Psoas muscle (tissue), 8 donors: ENCODE results near the gene MAP2K6. TPM values are rescaled to one million over a fixed set of nuclear protein-coding genes. Genes with fewer than 3 reads are reported as not detected.

Experiments
- ATAC-seq, 4 donors: fragments of 200-7000 bp; cut with Tn5 transposase; one replicate each; pipeline ENCODE4 v1.9.1; 2020; ENCODE audit warnings: moderate library complexity in 3 of 4, mild to moderate bottlenecking in 2 of 4
- DNase-seq, 2 donors: peaks; one replicate each; pipeline ENCODE4 v3.0.0-alpha.2; 2020
- H3K27ac ChIP-seq: fragments of 200-600 bp; one replicate; pipeline ENCODE4 v1.8.0; 2022
- H3K27me3 ChIP-seq, 3 donors: fragments of 200-600 bp in 1 of 3; one replicate each; pipeline versions ENCODE4 v1.6.1 to v1.8.0; 2013 to 2022; ENCODE audit warnings: low read length in 2 of 3, mild to moderate bottlenecking in 2 of 3, moderate library complexity in 1 of 3; ENCODE audit not compliant: insufficient read depth in 3 of 3
- H3K36me3 ChIP-seq, 2 donors: fragments of 200-600 bp in 1 of 2; one replicate each; pipeline versions ENCODE4 v1.6.1 to v1.8.0; 2013 to 2022; ENCODE audit warnings: low read depth in 1 of 2, mild to moderate bottlenecking in 1 of 2, moderate library complexity in 1 of 2; ENCODE audit not compliant: insufficient read depth in 1 of 2
- H3K4me1 ChIP-seq: fragments of 200-600 bp; one replicate; pipeline ENCODE4 v1.8.0; 2022
- H3K4me3 ChIP-seq: fragments of 200-600 bp; one replicate; pipeline ENCODE4 v1.8.0; 2022; ENCODE audit warnings: mild to moderate bottlenecking
- H3K9me3 ChIP-seq: fragments of 200-600 bp; one replicate; pipeline ENCODE4 v1.8.0; 2022
- CTCF ChIP-seq: fragments of 200-600 bp; IDR thresholded peaks from one replicate; pipeline ENCODE4 v1.8.0; 2022; ENCODE audit warnings: antibody characterized with exemption
- WGBS, 3 donors: extraction: QIAGEN DNeasy Blood & Tissue Kit; methylation state at CpG; one replicate each; pipeline versions ENCODE4 v1.1.6 to v1.1.7; 2013; 5-methylcytosine and 5-hydroxymethylcytosine counted together
- intact Hi-C, 2 donors: fragments of 100-400 bp; cut with DNase I; formaldehyde crosslinking; loops; one replicate each; pipeline versions ENCODE4 v1.11.0 to v1.14.2; 2022
- polyA plus RNA-seq, 3 donors: library from polyadenylated mRNA; stranded (reverse); fragments of 200-250 nt; gene quantifications; one replicate each; pipeline ENCODE4 v1.2.3, GENCODE V29; 2013
- total RNA-seq, 4 donors: library from RNA; stranded (reverse); fragmentation: NEBNext Ultra II Directional in 2 of 4; extraction: Animal tissue kit (Norgen Biotek cat#: 25700) in 2 of 4; gene quantifications; one replicate each; pipeline versions ENCODE4 v1.2.1 to v1.2.4, GENCODE V29; 2021 to 2023
- donor health status: healthy with polysubstance abuse.
- donor health status: DM: no; HTN: no; CAD: no; lungs with moderate emphysema.
- donor health status: Bipolar disorder and iron deficiency.
- donor health status: healthy.
- donor health status: DM: yes; HTN: yes; CAD: no.
- donor health status: DM: no; HTN: no; CAD: no.
- donor health status: DM: no; HTN: no; CAD: no.
- donor health status: DM: yes; HTN: yes; CAD: no.

The MAP2K6 gene
- total and polyA plus RNA-seq, 7 donors: 6.4 to 127 (median 50.0) TPM

- Histone ChIP-seq H3K9me3 (no peaks in the 10 kb centered on the region), H3K27me3 (no peaks in the 10 kb centered on the region), H3K27ac (peak overlapping the region; percentile 80), H3K36me3 (no peaks in the 10 kb centered on the region), H3K4me3 (peak overlapping the region; percentile 57), H3K4me1 (peaks cover 15% of the 10 kb centered on the region)
- WGBS, 3 donors: 34 to 37% (median 36%) methylated on average over 12 of the region's 12 CpGs
- intact Hi-C loops: loop anchor here in 1 of 2 donors (2.0 kb wide), 1 partner anchor 18 kb away; no protein-coding TSS in a partner anchor
- DNase-seq (peak; percentile 28 to 69), ATAC-seq (peak; percentile 77 to 86 (median 81))
- no peak for TF ChIP-seq CTCF
Observed at GRCh38 chr17:69460963-69461922, 46.7 kb downstream of the MAP2K6 start.

DNA sequence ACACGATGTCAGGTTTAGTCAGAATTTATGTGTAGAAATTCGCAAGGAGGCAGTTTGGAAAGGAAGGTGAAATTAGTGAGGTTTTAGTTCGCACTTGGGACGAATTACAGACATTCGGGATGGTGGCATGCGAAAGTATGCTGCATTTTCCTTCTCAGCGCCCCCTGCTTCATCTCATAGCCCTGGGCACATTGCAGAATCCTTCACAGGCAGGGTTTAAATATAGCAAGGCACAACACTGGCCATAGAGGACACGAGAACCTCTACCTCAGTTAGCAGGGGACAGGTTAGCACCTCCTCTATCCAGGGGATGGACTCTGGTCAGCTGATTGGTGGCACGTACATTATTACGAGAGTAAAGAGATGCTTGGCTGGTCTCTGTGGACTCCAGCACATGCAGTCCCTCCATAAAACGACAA, 47.5 kb downstream of the MAP2K6 start:
- no peaks in the 10 kb centered on the region for H3K36me3 ChIP-seq
- DNase-seq: peak; percentile 29 to 60
- TF ChIP-seq CTCF: no peak
- H3K4me1 ChIP-seq: peaks cover 21% of the 10 kb centered on the region
- intact Hi-C loops: loop anchor here in 1 of 2 donors (2.0 kb wide), 1 partner anchor 17 kb away; no protein-coding TSS in a partner anchor
- peak overlapping the region; percentile 57 for H3K4me3 ChIP-seq
- H3K27ac ChIP-seq: peak overlapping the region; percentile 80
- no peaks in the 10 kb centered on the region for H3K27me3 ChIP-seq
- WGBS, 3 donors: 34 to 45% (median 36%) methylated on average over 11 of the region's 11 CpGs
- peak; percentile 83 to 95 (median 94) for ATAC-seq
- no peaks in the 10 kb centered on the region for H3K9me3 ChIP-seq

GRCh38 chr17:69462882-69463281, 48.4 kb downstream of the MAP2K6 start:
- no peaks in the 10 kb centered on the region for H3K36me3 ChIP-seq
- TF ChIP-seq CTCF: no peak
- H3K27me3 ChIP-seq: no peaks in the 10 kb centered on the region
- H3K4me3 ChIP-seq: no peak overlapping the region
- H3K4me1 ChIP-seq: peaks cover 23% of the 10 kb centered on the region
- ATAC-seq: peak in 2 of 4 donors; percentile 16 to 19
- no peak for DNase-seq
- intact Hi-C loops: no loop called here
- no peaks in the 10 kb centered on the region for H3K9me3 ChIP-seq
- WGBS, 3 donors: 78 to 89% (median 86%) methylated on average over 8 of the region's 8 CpGs
- peak overlapping the region; percentile 80 for H3K27ac ChIP-seq

GRCh38 chr17:69466451-69466850, 52.0 kb downstream of the MAP2K6 start:
- Histone ChIP-seq H3K36me3 (no peaks in the 10 kb centered on the region), H3K27me3 (no peaks in the 10 kb centered on the region), H3K4me1 (peaks cover 13% of the 10 kb centered on the region), H3K27ac (no peak overlapping the region), H3K9me3 (no peaks in the 10 kb centered on the region), H3K4me3 (no peak overlapping the region)
- no peak for DNase-seq
- intact Hi-C loops: no loop called here
- 79 to 82% (median 81%) methylated on average over 6 of the region's 6 CpGs for WGBS, 3 donors
- TF ChIP-seq CTCF: no peak
- no peak for ATAC-seq
